ENCODE data around the gene SLC22A7.

The SLC22A7 gene

GRCh38 chr6:43303751-43304331 lies 5.8 kb downstream of the SLC22A7 start:
- no peaks in the 10 kb centered on the region for H3K4me1 ChIP-seq (ENCODE audit: insufficient read depth, poor library complexity, severe bottlenecking)

GRCh38 chr6:43304361-43304760 lies 6.3 kb downstream of the SLC22A7 start:
- Histone ChIP-seq H3K36me3 (ENCODE audit: low read depth) (no peaks in the 10 kb centered on the region), H3K4me3 (ENCODE audit: severe bottlenecking) (no peak overlapping the region), H3K4me1 (ENCODE audit: insufficient read depth, poor library complexity, severe bottlenecking) (no peaks in the 10 kb centered on the region), H3K27ac (ENCODE audit: poor library complexity, severe bottlenecking) (no peak overlapping the region), H3K27me3 (ENCODE audit: insufficient read depth, poor library complexity, severe bottlenecking) (no peaks in the 10 kb centered on the region), H3K9me3 (ENCODE audit: severe bottlenecking) (peaks cover 2% of the 10 kb centered on the region)
- ATAC-seq (ENCODE audit: low read depth) = no peak
- no peak for DNase-seq (ENCODE audit: low spot score)
- TF ChIP-seq CTCF (IDR thresholded peaks at IDR 0.05; ENCODE audit: poor library complexity, severe bottlenecking) = no peak

More at GRCh38 chr6:43303751-43304331, 5.8 kb downstream of the SLC22A7 start:
- H3K4me3 ChIP-seq (ENCODE audit: severe bottlenecking) = no peak overlapping the region
- H3K27me3 ChIP-seq (ENCODE audit: insufficient read depth, poor library complexity, severe bottlenecking) = no peaks in the 10 kb centered on the region
- DNase-seq (ENCODE audit: low spot score) (no peak), ATAC-seq (ENCODE audit: low read depth) (no peak)
- no peaks in the 10 kb centered on the region for H3K36me3 ChIP-seq (ENCODE audit: low read depth)
- no peak for TF ChIP-seq CTCF (IDR thresholded peaks at IDR 0.05; ENCODE audit: poor library complexity, severe bottlenecking)
- no peak overlapping the region for H3K27ac ChIP-seq (ENCODE audit: poor library complexity, severe bottlenecking)
- no peaks in the 10 kb centered on the region for H3K9me3 ChIP-seq (ENCODE audit: severe bottlenecking)

- Histone ChIP-seq H3K27me3 (ENCODE audit: insufficient read depth, poor library complexity, severe bottlenecking) (no peaks in the 10 kb centered on the region), H3K4me3 (ENCODE audit: severe bottlenecking) (no peak overlapping the region), H3K27ac (ENCODE audit: poor library complexity, severe bottlenecking) (no peak overlapping the region), H3K4me1 (ENCODE audit: insufficient read depth, poor library complexity, severe bottlenecking) (no peaks in the 10 kb centered on the region), H3K36me3 (ENCODE audit: low read depth) (no peaks in the 10 kb centered on the region), H3K9me3 (ENCODE audit: severe bottlenecking) (peaks cover 2% of the 10 kb centered on the region)
- DNase-seq (ENCODE audit: low spot score) (no peak), ATAC-seq (ENCODE audit: low read depth) (no peak)
- TF ChIP-seq CTCF (IDR thresholded peaks at IDR 0.05; ENCODE audit: poor library complexity, severe bottlenecking) = no peak
These were observed 6.8 kb downstream of the SLC22A7 start for GRCh38 chr6:43304882-43305281.

GRCh38 chr6:43306086-43306485 lies 8.0 kb downstream of the SLC22A7 start:
- no peak for TF ChIP-seq CTCF (IDR thresholded peaks at IDR 0.05; ENCODE audit: poor library complexity, severe bottlenecking)
- Histone ChIP-seq H3K27ac (ENCODE audit: poor library complexity, severe bottlenecking) (no peak overlapping the region), H3K4me3 (ENCODE audit: severe bottlenecking) (no peak overlapping the region), H3K4me1 (ENCODE audit: insufficient read depth, poor library complexity, severe bottlenecking) (no peaks in the 10 kb centered on the region), H3K36me3 (ENCODE audit: low read depth) (no peaks in the 10 kb centered on the region), H3K27me3 (ENCODE audit: insufficient read depth, poor library complexity, severe bottlenecking) (no peaks in the 10 kb centered on the region), H3K9me3 (ENCODE audit: severe bottlenecking) (peaks cover 2% of the 10 kb centered on the region)
- DNase-seq (ENCODE audit: low spot score) (no peak), ATAC-seq (ENCODE audit: low read depth) (no peak)

- no peak for TF ChIP-seq CTCF (IDR thresholded peaks at IDR 0.05; ENCODE audit: poor library complexity, severe bottlenecking)
- Histone ChIP-seq H3K36me3 (ENCODE audit: low read depth) (no peaks in the 10 kb centered on the region), H3K27me3 (ENCODE audit: insufficient read depth, poor library complexity, severe bottlenecking) (no peaks in the 10 kb centered on the region), H3K9me3 (ENCODE audit: severe bottlenecking) (peaks cover 2% of the 10 kb centered on the region), H3K27ac (ENCODE audit: poor library complexity, severe bottlenecking) (no peak overlapping the region), H3K4me3 (ENCODE audit: severe bottlenecking) (no peak overlapping the region), H3K4me1 (ENCODE audit: insufficient read depth, poor library complexity, severe bottlenecking) (no peaks in the 10 kb centered on the region)
- DNase-seq (ENCODE audit: low spot score) (no peak), ATAC-seq (ENCODE audit: low read depth) (no peak)
These were observed 9.5 kb downstream of the SLC22A7 start for GRCh38 chr6:43307451-43308100.

All from RWPE2 (cell line).